ES-I3 (cell line): ENCODE data around the gene MACROH2A2.

Source experiments
- H3K36me3 ChIP-seq: 2 replicates; pipeline ENCODE4 v1.6.1; 2013; ENCODE audit warnings: mild to moderate bottlenecking, low read length, control low read depth, moderate library complexity; ENCODE audit not compliant: insufficient read depth
- H3K4me1 ChIP-seq: 2 replicates; pipeline ENCODE4 v1.6.1; 2013; ENCODE audit warnings: mild to moderate bottlenecking, control low read depth, low read length; ENCODE audit not compliant: insufficient read depth
- H3K9ac ChIP-seq: 2 replicates; pipeline ENCODE4 v1.6.1; 2013; ENCODE audit warnings: low read depth, mild to moderate bottlenecking, low read length, moderate library complexity
- H3K9me3 ChIP-seq: 2 replicates; pipeline ENCODE4 v1.6.1; 2013; ENCODE audit warnings: mild to moderate bottlenecking, low read length, moderate library complexity; ENCODE audit not compliant: control insufficient read depth, insufficient read depth

The MACROH2A2 gene

GRCh38 chr10:70054902-70055301, 2.3 kb downstream of the MACROH2A2 start:
- H3K9ac ChIP-seq = no peak overlapping the region
- H3K36me3 ChIP-seq = no peaks in the 10 kb centered on the region
- peaks cover 3% of the 10 kb centered on the region; the same call in 1 of the 2 replicates for H3K4me1 ChIP-seq
- no peaks in the 10 kb centered on the region for H3K9me3 ChIP-seq

GRCh38 chr10:70055550-70055949, 2.9 kb downstream of the MACROH2A2 start:
- no peak overlapping the region for H3K9ac ChIP-seq
- H3K9me3 ChIP-seq = no peaks in the 10 kb centered on the region
- peaks cover 3% of the 10 kb centered on the region; the same call in 1 of the 2 replicates for H3K4me1 ChIP-seq
- no peaks in the 10 kb centered on the region for H3K36me3 ChIP-seq

- H3K9ac ChIP-seq = no peak overlapping the region
These were observed 4.7 kb downstream of the MACROH2A2 start for GRCh38 chr10:70057306-70057705.

GRCh38 chr10:70060389-70060788, 7.7 kb downstream of the MACROH2A2 start:
- Histone ChIP-seq H3K4me1 (0 out of 2 replicates have a peak, but pooled peaks cover 6% of the 10 kb centered on the region), H3K9me3 (no peaks in the 10 kb centered on the region), H3K9ac (no peak overlapping the region), H3K36me3 (no peaks in the 10 kb centered on the region)

More at GRCh38 chr10:70057306-70057705, 4.7 kb downstream of the MACROH2A2 start:
- Histone ChIP-seq H3K9me3 (no peaks in the 10 kb centered on the region), H3K4me1 (peaks cover 9% of the 10 kb centered on the region; the same call in 1 of the 2 replicates), H3K36me3 (no peaks in the 10 kb centered on the region)

GRCh38 chr10:70063418-70064098, 10.9 kb downstream of the MACROH2A2 start:
- Histone ChIP-seq H3K4me1 (0 out of 2 replicates have a peak, but pooled peaks cover 6% of the 10 kb centered on the region), H3K9me3 (no peaks in the 10 kb centered on the region), H3K9ac (no peak overlapping the region), H3K36me3 (no peaks in the 10 kb centered on the region)

- Histone ChIP-seq H3K9ac (no peak overlapping the region), H3K9me3 (no peaks in the 10 kb centered on the region), H3K36me3 (no peaks in the 10 kb centered on the region), H3K4me1 (0 out of 2 replicates have a peak, but pooled peaks cover 6% of the 10 kb centered on the region)
These were observed 11.8 kb downstream of the MACROH2A2 start for GRCh38 chr10:70064486-70064885.

GRCh38 chr10:70066190-70066589, 13.5 kb downstream of the MACROH2A2 start:
- H3K9me3 ChIP-seq = no peaks in the 10 kb centered on the region
- no peaks in the 10 kb centered on the region for H3K36me3 ChIP-seq
- no peak overlapping the region for H3K9ac ChIP-seq
- 0 out of 2 replicates have a peak, but pooled peaks cover 5% of the 10 kb centered on the region for H3K4me1 ChIP-seq

GRCh38 chr10:70067586-70067985, 14.9 kb downstream of the MACROH2A2 start:
- no peaks in the 10 kb centered on the region for H3K36me3 ChIP-seq
- H3K9me3 ChIP-seq = no peaks in the 10 kb centered on the region
- no peak overlapping the region for H3K9ac ChIP-seq
- no peaks in the 10 kb centered on the region for H3K4me1 ChIP-seq

- Histone ChIP-seq H3K9ac (no peak overlapping the region), H3K9me3 (no peaks in the 10 kb centered on the region), H3K36me3 (no peaks in the 10 kb centered on the region), H3K4me1 (no peaks in the 10 kb centered on the region)
These were observed 16.3 kb downstream of the MACROH2A2 start for GRCh38 chr10:70068925-70069324.

- no peaks in the 10 kb centered on the region for H3K9me3 ChIP-seq
- no peaks in the 10 kb centered on the region for H3K4me1 ChIP-seq
- no peaks in the 10 kb centered on the region for H3K36me3 ChIP-seq
- H3K9ac ChIP-seq = no peak overlapping the region
These were observed 16.7 kb downstream of the MACROH2A2 start for GRCh38 chr10:70069346-70069745.

GRCh38 chr10:70070834-70071233, 18.2 kb downstream of the MACROH2A2 start:
- H3K9me3 ChIP-seq = no peaks in the 10 kb centered on the region
- no peaks in the 10 kb centered on the region for H3K36me3 ChIP-seq
- no peak overlapping the region for H3K9ac ChIP-seq
- H3K4me1 ChIP-seq = no peaks in the 10 kb centered on the region

- Histone ChIP-seq H3K9ac (no peak overlapping the region), H3K4me1 (peaks cover 8% of the 10 kb centered on the region; the same call in 1 of the 2 replicates), H3K36me3 (no peaks in the 10 kb centered on the region), H3K9me3 (no peaks in the 10 kb centered on the region)
These were observed 21.5 kb downstream of the MACROH2A2 start for GRCh38 chr10:70074165-70074564.

- Histone ChIP-seq H3K4me1 (peaks cover 11% of the 10 kb centered on the region; the same call in 1 of the 2 replicates), H3K36me3 (no peaks in the 10 kb centered on the region), H3K9ac (no peak overlapping the region), H3K9me3 (no peaks in the 10 kb centered on the region)
These were observed 22.3 kb downstream of the MACROH2A2 start for GRCh38 chr10:70074971-70075370.

GRCh38 chr10:70078329-70078728, 25.7 kb downstream of the MACROH2A2 start:
- Histone ChIP-seq H3K36me3 (no peaks in the 10 kb centered on the region), H3K9me3 (no peaks in the 10 kb centered on the region), H3K4me1 (peaks cover 11% of the 10 kb centered on the region; the same call in 1 of the 2 replicates), H3K9ac (no peak overlapping the region)

- Histone ChIP-seq H3K4me1 (peaks cover 11% of the 10 kb centered on the region; the same call in 1 of the 2 replicates), H3K9ac (no peak overlapping the region), H3K9me3 (no peaks in the 10 kb centered on the region), H3K36me3 (no peaks in the 10 kb centered on the region)
These were observed 26.3 kb downstream of the MACROH2A2 start for GRCh38 chr10:70078937-70079336.
